8988T (cell line): ENCODE measurements around the gene CITED2.
"Not testable (repeated sequence)": the region's sequence is repeated elsewhere in the genome, so short reads cannot be mapped to it uniquely, and the experiment has no call there.

Source experiments
- DNase-seq: peaks from one replicate; pipeline ENCODE4 v3.0.0; 2011

The CITED2 gene

GRCh38 chr6:139374357-139375225 lies at the start of gene CITED2:
TSS of gene CITED2 (minus strand) at chr6:139374648. CDS start at chr6:139373944, 704 bp downstream.
- no peak for DNase-seq

GRCh38 chr6:139423037-139423703 lies 48.7 kb upstream of the CITED2 start:
- no peak for DNase-seq

- DNase-seq, result no peak
Observed at GRCh38 chr6:139422105-139423036, 47.9 kb upstream of the CITED2 start.

- no peak for DNase-seq
Observed at GRCh38 chr6:139418481-139419132, 44.2 kb upstream of the CITED2 start.

- DNase-seq, result no peak
Observed at GRCh38 chr6:139416146-139416545, 41.7 kb upstream of the CITED2 start.

- no peak for DNase-seq
Observed at GRCh38 chr6:139415365-139415764, 40.9 kb upstream of the CITED2 start.

GRCh38 chr6:139412103-139412502 lies 37.7 kb upstream of the CITED2 start:
- DNase-seq, result not testable (repeated sequence)

- no peak for DNase-seq
Observed at GRCh38 chr6:139409026-139409425, 34.6 kb upstream of the CITED2 start.

- DNase-seq, result no peak
Observed at GRCh38 chr6:139407718-139408222, 33.3 kb upstream of the CITED2 start.

- no peak for DNase-seq
Observed at GRCh38 chr6:139406577-139407343, 32.3 kb upstream of the CITED2 start.

- no peak for DNase-seq
Observed at GRCh38 chr6:139402876-139403386, 28.5 kb upstream of the CITED2 start.

- DNase-seq, result no peak
Observed at GRCh38 chr6:139398658-139399057, 24.2 kb upstream of the CITED2 start.

- DNase-seq, result no peak
Observed at GRCh38 chr6:139395891-139396301, 21.4 kb upstream of the CITED2 start.

GRCh38 chr6:139395371-139395770 lies 20.9 kb upstream of the CITED2 start:
- DNase-seq, result no peak

GRCh38 chr6:139394027-139394649 lies 19.7 kb upstream of the CITED2 start:
- DNase-seq, result no peak

- DNase-seq, result no peak
Observed at GRCh38 chr6:139392794-139393193, 18.3 kb upstream of the CITED2 start.

GRCh38 chr6:139391709-139392108 lies 17.3 kb upstream of the CITED2 start:
- DNase-seq, result no peak

GRCh38 chr6:139390447-139390846 lies 16.0 kb upstream of the CITED2 start:
- DNase-seq, result no peak

GRCh38 chr6:139388384-139388783 lies 13.9 kb upstream of the CITED2 start:
- no peak for DNase-seq

- no peak for DNase-seq
Observed at GRCh38 chr6:139386404-139386803, 12.0 kb upstream of the CITED2 start.
